ENCODE measurements around the gene SH2B3.

DNA sequence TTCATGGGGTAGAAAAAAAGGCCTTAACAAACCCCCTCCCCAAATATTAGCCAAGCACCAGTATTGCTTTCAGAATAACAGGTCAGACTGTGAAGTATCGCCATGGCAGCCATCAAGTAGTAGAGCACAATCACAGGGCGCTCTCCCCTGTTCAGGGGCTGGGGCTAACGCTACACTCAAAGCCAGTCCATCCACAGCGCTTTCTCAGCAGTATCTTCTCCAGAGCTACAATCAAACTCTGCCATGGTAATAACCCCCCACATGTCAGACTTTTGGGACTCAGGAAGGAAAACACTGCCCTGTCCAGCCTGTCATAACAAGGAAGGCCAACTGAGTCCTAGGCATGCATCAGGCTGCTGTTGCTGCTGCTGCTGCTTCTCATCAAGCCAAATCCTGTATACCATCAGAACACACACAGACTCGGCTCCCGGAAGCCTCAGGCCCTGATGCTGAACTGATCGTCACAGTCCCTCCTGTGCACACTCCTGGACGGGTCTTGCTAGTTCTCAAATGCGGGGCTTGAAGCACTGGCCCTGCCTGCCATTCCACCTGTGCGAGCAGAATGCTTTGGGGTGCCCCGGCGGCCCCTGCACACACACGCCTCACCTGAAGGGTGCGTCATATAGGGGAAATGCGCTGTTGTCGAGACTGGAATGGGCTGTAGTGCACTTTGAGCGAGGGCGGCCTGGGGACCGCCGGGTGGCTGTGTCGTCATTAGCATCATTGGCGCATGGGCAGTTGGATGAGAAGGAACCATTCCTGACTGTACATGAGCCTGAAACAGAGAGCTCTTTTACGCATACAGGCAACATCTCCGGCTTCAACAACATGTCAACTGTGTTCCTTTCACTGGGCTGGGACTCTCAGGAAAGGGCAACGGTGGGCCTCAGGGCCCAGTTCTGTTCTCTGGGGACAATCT lies 47.6 kb downstream of the SH2B3 start:
- TF ChIP-seq, protein P1, sequence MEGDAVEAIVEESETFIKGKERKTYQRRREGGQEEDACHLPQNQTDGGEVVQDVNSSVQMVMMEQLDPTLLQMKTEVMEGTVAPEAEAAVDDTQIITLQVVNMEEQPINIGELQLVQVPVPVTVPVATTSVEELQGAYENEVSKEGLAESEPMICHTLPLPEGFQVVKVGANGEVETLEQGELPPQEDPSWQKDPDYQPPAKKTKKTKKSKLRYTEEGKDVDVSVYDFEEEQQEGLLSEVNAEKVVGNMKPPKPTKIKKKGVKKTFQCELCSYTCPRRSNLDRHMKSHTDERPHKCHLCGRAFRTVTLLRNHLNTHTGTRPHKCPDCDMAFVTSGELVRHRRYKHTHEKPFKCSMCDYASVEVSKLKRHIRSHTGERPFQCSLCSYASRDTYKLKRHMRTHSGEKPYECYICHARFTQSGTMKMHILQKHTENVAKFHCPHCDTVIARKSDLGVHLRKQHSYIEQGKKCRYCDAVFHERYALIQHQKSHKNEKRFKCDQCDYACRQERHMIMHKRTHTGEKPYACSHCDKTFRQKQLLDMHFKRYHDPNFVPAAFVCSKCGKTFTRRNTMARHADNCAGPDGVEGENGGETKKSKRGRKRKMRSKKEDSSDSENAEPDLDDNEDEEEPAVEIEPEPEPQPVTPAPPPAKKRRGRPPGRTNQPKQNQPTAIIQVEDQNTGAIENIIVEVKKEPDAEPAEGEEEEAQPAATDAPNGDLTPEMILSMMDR (conservative IDR thresholded peaks at IDR 0.05; ENCODE audit: low read length): no peak
- no peak for TF ChIP-seq EZH2phosphoT487 (IDR thresholded peaks at IDR 0.05; ENCODE audit: borderline replicate concordance, low read depth, low read length)
